ACHN (cell line): Measurements from ENCODE around the gene MSRB2.
A peak's percentile ranks its signal among the peaks of the same experiment; 100 is the strongest.
"Not testable (repeated sequence)": the region's sequence is repeated elsewhere in the genome, so short reads cannot be mapped to it uniquely, and the experiment has no call there.

ENCODE experiments used
- DNase-seq: peaks from one replicate; pipeline ENCODE4 v3.0.0-alpha.2; 2015
- in situ Hi-C: cut with HindIII; loops from 2 replicates; pipeline ENCODE4 v1.10.0; 2017; ENCODE audit warnings: low sequenced_read_pairs, low pct_ligation_motif_present, low pct_unique_long_range_greater_than_20kb

Gene MSRB2

GRCh38 chr10:23095404-23095965 lies at the start of gene MSRB2:
MSRB2 (plus strand) TSS chr10:23095579; CDS start chr10:23095609, 30 bp downstream.
- in situ Hi-C loops = no loop called here
- DNase-seq = peak; percentile 90

GRCh38 chr10:23046027-23046426 lies 49.4 kb upstream of the MSRB2 start:
- in situ Hi-C loops = no loop called here
- no peak for DNase-seq

GRCh38 chr10:23047201-23048050 lies 48.0 kb upstream of the MSRB2 start:
- in situ Hi-C loops = no loop called here

GRCh38 chr10:23048191-23048590 lies 47.2 kb upstream of the MSRB2 start:
- in situ Hi-C loops = no loop called here
- DNase-seq = no peak

More at GRCh38 chr10:23047201-23048050, 48.0 kb upstream of the MSRB2 start:
- DNase-seq = no peak

GRCh38 chr10:23051278-23051677 lies 44.1 kb upstream of the MSRB2 start:
- DNase-seq = no peak
- in situ Hi-C loops = no loop called here

- in situ Hi-C loops = no loop called here
- DNase-seq = no peak
These were observed 43.5 kb upstream of the MSRB2 start for GRCh38 chr10:23051855-23052331.

GRCh38 chr10:23053036-23053435 lies 42.3 kb upstream of the MSRB2 start:
- no peak for DNase-seq
- in situ Hi-C loops = no loop called here

GRCh38 chr10:23055424-23056185 lies 39.8 kb upstream of the MSRB2 start:
- no peak for DNase-seq
- in situ Hi-C loops = no loop called here

GRCh38 chr10:23056186-23056579 lies 39.2 kb upstream of the MSRB2 start:
- in situ Hi-C loops = no loop called here
- no peak for DNase-seq

- no peak for DNase-seq
- in situ Hi-C loops = no loop called here
These were observed 37.0 kb upstream of the MSRB2 start for GRCh38 chr10:23058366-23058765.

GRCh38 chr10:23060918-23061317 lies 34.5 kb upstream of the MSRB2 start:
- DNase-seq = no peak
- in situ Hi-C loops = no loop called here

GRCh38 chr10:23063045-23063972 lies 32.1 kb upstream of the MSRB2 start:
- in situ Hi-C loops = no loop called here
- no peak for DNase-seq

GRCh38 chr10:23063973-23064812 lies 31.2 kb upstream of the MSRB2 start:
- in situ Hi-C loops = no loop called here
- no peak for DNase-seq

GRCh38 chr10:23064813-23065114 lies 30.6 kb upstream of the MSRB2 start:
- DNase-seq, in situ Hi-C loops: not testable (repeated sequence)

GRCh38 chr10:23065181-23065948 lies 30.0 kb upstream of the MSRB2 start:
- peak; percentile 52 for DNase-seq
- in situ Hi-C loops = no loop called here

- in situ Hi-C loops = no loop called here
- DNase-seq = no peak
These were observed 28.0 kb upstream of the MSRB2 start for GRCh38 chr10:23067337-23067736.
